Natural killer cell (primary cell): ENCODE data around the gene ST6GALNAC3. TPM values are rescaled to one million over a fixed set of nuclear protein-coding genes. Genes with fewer than 3 reads are reported as not detected.

ENCODE experiments used
- ATAC-seq, 3 donors: fragments of 150-1000 bp in 2 of 3; fragments of 200-7000 bp in 1 of 3; cut with Tn5 transposase; 1 replicate in 1 of 3; 2 replicates in 2 of 3; pipeline ENCODE4 v1.10.0; 2021; ENCODE audit warnings: mild to moderate bottlenecking in 2 of 3, moderate library complexity in 2 of 3
- DNase-seq, 2 donors: peaks; one replicate each; pipeline versions ENCODE4 v3.0.0 to v3.0.0-alpha.2; 2013 to 2021; ENCODE audit warnings: mixed read lengths in 1 of 2
- H3K27ac ChIP-seq: one replicate; pipeline ENCODE4 v1.5.1; 2013; ENCODE audit warnings: mild to moderate bottlenecking, low read length
- H3K27me3 ChIP-seq: one replicate; pipeline ENCODE4 v1.6.1; 2013; ENCODE audit warnings: low read length; ENCODE audit not compliant: control insufficient read depth, insufficient read depth
- H3K36me3 ChIP-seq: one replicate; pipeline ENCODE4 v1.6.1; 2013; ENCODE audit warnings: low read length; ENCODE audit not compliant: control insufficient read depth, insufficient read depth
- H3K4me1 ChIP-seq: one replicate; pipeline ENCODE4 v1.6.1; 2013; ENCODE audit warnings: low read length; ENCODE audit not compliant: control insufficient read depth, insufficient read depth
- H3K4me3 ChIP-seq: one replicate; pipeline ENCODE4 v1.5.1; 2013; ENCODE audit warnings: low read length
- H3K9me3 ChIP-seq: one replicate; pipeline ENCODE4 v1.6.1; 2013; ENCODE audit warnings: low read length; ENCODE audit not compliant: control insufficient read depth, insufficient read depth
- H3K27ac Mint-ChIP-seq, 2 donors: one replicate each; pipeline ENCODE4 v1.8.0; 2022; ENCODE audit warnings: mild to moderate bottlenecking in 2 of 2, mixed read lengths in 2 of 2, moderate library complexity in 1 of 2
- H3K27me3 Mint-ChIP-seq, 2 donors: one replicate each; pipeline ENCODE4 v1.8.0; 2022; ENCODE audit warnings: low read depth in 2 of 2, mixed read lengths in 2 of 2
- H3K36me3 Mint-ChIP-seq: one replicate; pipeline ENCODE4 v1.8.0; 2022; ENCODE audit warnings: mixed read lengths
- H3K4me1 Mint-ChIP-seq, 2 donors: one replicate each; pipeline ENCODE4 v1.8.0; 2022; ENCODE audit warnings: mixed read lengths in 2 of 2
- H3K4me3 Mint-ChIP-seq: one replicate; pipeline ENCODE4 v1.8.0; 2022; ENCODE audit warnings: mild to moderate bottlenecking, moderate library complexity, mixed read lengths
- H3K9me3 Mint-ChIP-seq, 2 donors: one replicate each; pipeline ENCODE4 v1.8.0; 2022; ENCODE audit warnings: mixed read lengths in 2 of 2
- CTCF ChIP-seq: fragments of 200-600 bp; IDR thresholded peaks from one replicate; pipeline ENCODE4 v1.8.0; 2022; ENCODE audit warnings: antibody characterized with exemption
- WGBS: methylation state at CpG from one replicate; pipeline ENCODE4 v1.1.7; 2013; ENCODE audit warnings: missing lambda C conversion rate; ENCODE audit not compliant: insufficient coverage; 5-methylcytosine and 5-hydroxymethylcytosine counted together
- intact Hi-C: fragments of 100-400 bp; cut with micrococcal nuclease; formaldehyde crosslinking; loops from one replicate; pipeline ENCODE4 v1.14.2; 2022
- total RNA-seq, 4 donors: library from RNA; stranded (reverse); fragments of 120-200 nt in 1 of 4; gene quantifications; one replicate each; pipeline versions ENCODE4 v1.2.3 to v1.2.4, GENCODE V29; 2013 to 2022

The ST6GALNAC3 gene
- total RNA-seq, 3 donors from 2014 or later (not counting 1 experiment from before 2014, with no cell fraction given): not detected

GRCh38 chr1:76508871-76509270 lies 434.3 kb downstream of the ST6GALNAC3 start:
- TF ChIP-seq CTCF: no peak
- no peaks in the 10 kb centered on the region for H3K27me3 ChIP-seq
- H3K9me3 ChIP-seq: no peaks in the 10 kb centered on the region
- H3K4me1 Mint-ChIP-seq: no peaks in the 10 kb centered on the region
- intact Hi-C loops: no loop called here
- H3K9me3 Mint-ChIP-seq: peaks cover 0 to 9% of the 10 kb centered on the region in 2 donors
- no peaks in the 10 kb centered on the region for H3K4me1 ChIP-seq
- 86% methylated on average over 3 of the region's 3 CpGs for WGBS
- no peaks in the 10 kb centered on the region for H3K36me3 ChIP-seq
- H3K27ac ChIP-seq: no peak overlapping the region
- H3K27me3 Mint-ChIP-seq: no peaks in the 10 kb centered on the region
- DNase-seq (no peak), ATAC-seq (no peak)
- no peak overlapping the region for H3K27ac Mint-ChIP-seq
- no peaks in the 10 kb centered on the region for H3K36me3 Mint-ChIP-seq
- H3K4me3 ChIP-seq: no peak overlapping the region
- H3K4me3 Mint-ChIP-seq: no peak overlapping the region

- Mint-ChIP-seq H3K27me3 (no peaks in the 10 kb centered on the region), H3K4me1 (no peaks in the 10 kb centered on the region), H3K9me3 (peaks cover 0 to 13% of the 10 kb centered on the region in 2 donors), H3K36me3 (peaks cover 5% of the 10 kb centered on the region), H3K27ac (no peak overlapping the region), H3K4me3 (no peak overlapping the region)
- H3K9me3 ChIP-seq: no peaks in the 10 kb centered on the region
- intact Hi-C loops: no loop called here
- no peak for DNase-seq
- no peaks in the 10 kb centered on the region for H3K27me3 ChIP-seq
- H3K4me3 ChIP-seq: no peak overlapping the region
- no peak for TF ChIP-seq CTCF
- H3K4me1 ChIP-seq: no peaks in the 10 kb centered on the region
- H3K27ac ChIP-seq: no peak overlapping the region
- ATAC-seq: no peak
- WGBS: 37% methylated on average over 7 of the region's 7 CpGs
- H3K36me3 ChIP-seq: no peaks in the 10 kb centered on the region
Observed at GRCh38 chr1:76510672-76511557, 436.4 kb downstream of the ST6GALNAC3 start.

GRCh38 chr1:76511558-76512179 lies 437.1 kb downstream of the ST6GALNAC3 start:
- Histone ChIP-seq H3K4me3 (no peak overlapping the region), H3K4me1 (no peaks in the 10 kb centered on the region), H3K27ac (no peak overlapping the region), H3K9me3 (no peaks in the 10 kb centered on the region), H3K36me3 (no peaks in the 10 kb centered on the region), H3K27me3 (no peaks in the 10 kb centered on the region)
- H3K9me3 Mint-ChIP-seq: peaks cover 0 to 14% of the 10 kb centered on the region in 2 donors
- ATAC-seq (no peak), DNase-seq (no peak)
- H3K27me3 Mint-ChIP-seq: no peaks in the 10 kb centered on the region
- H3K4me1 Mint-ChIP-seq: no peaks in the 10 kb centered on the region
- intact Hi-C loops: no loop called here
- no peak for TF ChIP-seq CTCF
- 60% methylated on average over 3 of the region's 5 CpGs for WGBS
- no peak overlapping the region for H3K27ac Mint-ChIP-seq
- no peak overlapping the region for H3K4me3 Mint-ChIP-seq
- H3K36me3 Mint-ChIP-seq: peaks cover 5% of the 10 kb centered on the region
